GM10266 (cell line): ENCODE data around the gene RNF180.

ENCODE experiments used
- DNase-seq: peaks from one replicate; pipeline ENCODE4 v3.0.0; 2012; ENCODE audit errors: extremely low spot score
- CTCF ChIP-seq: IDR thresholded peaks from 2 replicates; pipeline ENCODE4 v1.5.1; 2012; ENCODE audit warnings: mild to moderate bottlenecking, low read depth; ENCODE audit not compliant: control insufficient read depth, insufficient read depth; ENCODE audit errors: missing control alignments

The RNF180 gene

DNA sequence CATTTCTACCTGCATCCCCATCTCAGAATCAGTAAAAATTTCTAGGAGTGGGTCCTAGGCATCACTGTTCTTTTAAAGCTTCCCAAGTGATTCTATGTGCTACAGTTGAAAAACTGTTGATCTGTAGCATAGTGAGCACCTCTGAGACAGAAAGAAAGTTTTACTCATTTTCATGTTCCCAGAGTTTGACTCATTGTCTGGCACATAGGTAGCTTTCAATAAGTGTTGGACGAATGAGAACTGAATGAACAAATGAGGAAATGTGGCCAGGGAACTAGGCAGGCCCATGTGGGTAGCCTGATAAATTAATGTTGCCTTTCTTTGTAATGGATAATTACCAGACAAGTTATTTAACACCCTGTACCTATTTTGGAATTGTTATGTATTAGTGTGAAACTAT lies 33.8 kb downstream of the RNF180 start:
- no peak for DNase-seq
- no peak for TF ChIP-seq CTCF

DNA sequence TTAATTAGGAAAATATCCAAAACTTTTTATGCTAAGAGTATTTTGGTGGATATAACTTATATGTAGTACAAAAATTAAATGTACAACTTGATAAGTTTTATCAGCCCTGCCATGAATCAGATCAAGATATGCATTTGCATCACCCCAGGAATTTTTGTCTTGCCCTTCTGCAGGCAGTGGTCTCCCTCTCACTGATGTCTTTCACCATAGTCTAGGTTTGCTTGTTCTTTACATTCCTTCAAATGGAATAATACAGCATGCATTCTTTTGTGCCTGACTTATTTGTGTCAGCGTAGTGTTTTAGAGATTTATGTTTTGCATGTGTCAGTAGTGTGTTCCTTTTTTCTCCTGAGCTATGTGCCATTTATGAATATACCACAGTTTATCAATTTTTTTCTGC lies 36.4 kb downstream of the RNF180 start:
- TF ChIP-seq CTCF = no peak

GRCh38 chr5:64206653-64207052 lies 41.0 kb downstream of the RNF180 start:
- no peak for DNase-seq
- no peak for TF ChIP-seq CTCF

More for the DNA sequence above, 36.4 kb downstream of the RNF180 start:
- DNase-seq = no peak

DNA sequence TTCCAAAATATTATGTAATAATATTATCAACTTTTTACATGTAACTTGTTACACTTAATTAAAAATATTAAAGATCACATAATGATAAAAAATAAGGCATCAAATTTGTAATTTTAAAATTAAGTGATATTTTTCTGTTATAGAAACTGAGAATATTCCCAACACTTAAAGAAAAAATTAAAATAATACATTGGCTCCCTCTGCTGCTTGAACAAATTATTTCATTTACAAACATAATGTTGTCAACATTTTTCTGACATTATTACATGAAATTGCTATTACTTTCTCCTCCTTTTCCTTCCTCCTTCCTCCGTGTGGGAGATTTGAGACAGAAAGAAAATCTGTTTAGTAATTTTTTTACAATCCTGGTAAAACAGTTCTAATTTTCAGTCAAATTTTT lies 42.3 kb downstream of the RNF180 start:
- DNase-seq = no peak
- peak; percentile 17 for TF ChIP-seq CTCF

DNA sequence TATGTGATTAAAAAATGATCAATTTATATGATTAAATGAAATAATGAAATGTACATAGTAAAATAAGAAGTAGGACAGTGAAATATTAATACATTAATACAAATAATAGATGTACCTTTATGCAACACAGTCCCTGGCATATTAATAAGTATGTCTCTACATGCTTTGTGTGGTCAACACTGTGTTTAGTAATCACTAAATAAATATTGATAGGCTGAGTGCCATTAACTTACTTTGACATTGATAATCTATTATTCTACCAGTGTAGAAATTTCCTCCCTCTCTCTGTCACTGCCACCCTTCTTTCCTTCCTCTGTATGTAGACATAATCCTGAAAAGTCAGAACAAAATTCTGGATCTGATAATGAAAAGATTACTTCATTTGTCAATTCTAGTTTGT lies 43.7 kb downstream of the RNF180 start:
- no peak for TF ChIP-seq CTCF
- DNase-seq = no peak

GRCh38 chr5:64210866-64211265 lies 45.2 kb downstream of the RNF180 start:
- TF ChIP-seq CTCF = no peak
- DNase-seq = no peak

DNA sequence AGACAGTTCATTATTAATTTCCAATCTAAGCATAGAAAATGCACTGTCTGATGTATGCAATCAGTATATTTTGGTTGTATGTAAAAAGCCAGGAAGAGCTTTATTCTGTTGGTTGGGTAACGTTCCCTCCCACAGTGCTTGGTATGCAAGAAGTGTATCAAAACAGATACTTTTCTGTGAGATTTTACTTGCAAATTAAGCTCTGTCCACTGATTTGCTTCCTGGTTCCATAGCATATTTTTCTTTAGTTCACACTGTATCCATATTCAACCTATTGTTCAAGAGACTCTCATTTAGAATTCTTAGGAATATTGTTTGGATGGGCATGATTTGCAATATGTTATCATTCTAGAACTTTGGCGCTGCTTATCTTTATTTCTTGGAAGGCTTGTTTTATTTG lies 47.4 kb downstream of the RNF180 start:
- no peak for TF ChIP-seq CTCF
- no peak for DNase-seq
